ENCODE results near the gene SIL1. TPM values are rescaled to one million over a fixed set of nuclear protein-coding genes. Genes with fewer than 3 reads are reported as not detected.
"Not testable (repeated sequence)": the region's sequence is repeated elsewhere in the genome, so short reads cannot be mapped to it uniquely, and the experiment has no call there.

Gene SIL1
- total RNA-seq, 1 experiment from 2014 or later = 23.1 TPM

GRCh38 chr5:139204196-139204595, 6.0 kb upstream of the SIL1 start:
- DNase-seq (ENCODE audit: low spot score) = no peak

GRCh38 chr5:139199321-139199720, 1.2 kb upstream of the SIL1 start:
- DNase-seq (ENCODE audit: low spot score) = no peak

- no peak for DNase-seq (ENCODE audit: low spot score)
Measured at GRCh38 chr5:139196296-139196956, 1.7 kb downstream of the SIL1 start.

GRCh38 chr5:139194486-139194885, 3.7 kb downstream of the SIL1 start:
- DNase-seq (ENCODE audit: low spot score) = no peak

- DNase-seq (ENCODE audit: low spot score) = peak; percentile 30
Measured at GRCh38 chr5:139193928-139194327, 4.2 kb downstream of the SIL1 start.

- DNase-seq (ENCODE audit: low spot score) = not testable (repeated sequence)
Measured at GRCh38 chr5:139192906-139193305, 5.3 kb downstream of the SIL1 start.

GRCh38 chr5:139191954-139192353, 6.2 kb downstream of the SIL1 start:
- DNase-seq (ENCODE audit: low spot score) = not testable (repeated sequence)

- DNase-seq (ENCODE audit: low spot score) = no peak
Measured at GRCh38 chr5:139190125-139190524, 8.0 kb downstream of the SIL1 start.

- DNase-seq (ENCODE audit: low spot score) = no peak
Measured at GRCh38 chr5:139188558-139189270, 9.5 kb downstream of the SIL1 start.

- no peak for DNase-seq (ENCODE audit: low spot score)
Measured at GRCh38 chr5:139186752-139187326, 11.3 kb downstream of the SIL1 start.

GRCh38 chr5:139186261-139186660, 11.9 kb downstream of the SIL1 start:
- no peak for DNase-seq (ENCODE audit: low spot score)

GRCh38 chr5:139185589-139185988, 12.6 kb downstream of the SIL1 start:
- no peak for DNase-seq (ENCODE audit: low spot score)

- DNase-seq (ENCODE audit: low spot score) = no peak
Measured at GRCh38 chr5:139183502-139183901, 14.7 kb downstream of the SIL1 start.

GRCh38 chr5:139182528-139183296, 15.5 kb downstream of the SIL1 start:
- no peak for DNase-seq (ENCODE audit: low spot score)

- no peak for DNase-seq (ENCODE audit: low spot score)
Measured at GRCh38 chr5:139181835-139182452, 16.2 kb downstream of the SIL1 start.

GRCh38 chr5:139181322-139181730, 16.8 kb downstream of the SIL1 start:
- DNase-seq (ENCODE audit: low spot score) = no peak

- DNase-seq (ENCODE audit: low spot score) = no peak
Measured at GRCh38 chr5:139180850-139181249, 17.3 kb downstream of the SIL1 start.

- not testable (repeated sequence) for DNase-seq (ENCODE audit: low spot score)
Measured at GRCh38 chr5:139179778-139180513, 18.2 kb downstream of the SIL1 start.

- DNase-seq (ENCODE audit: low spot score) = peak; percentile 45
Measured at GRCh38 chr5:139178935-139179334, 19.2 kb downstream of the SIL1 start.

GRCh38 chr5:139178589-139178917, 19.6 kb downstream of the SIL1 start:
- peak; percentile 10 for DNase-seq (ENCODE audit: low spot score)
